K562 (cell line): ENCODE results near the gene TRMT2A. TPM values are rescaled to one million over a fixed set of nuclear protein-coding genes. Genes with fewer than 3 reads are reported as not detected.

Experiments
- AFF1 ChIP-seq, 2 experiments: fragments of 450-650 bp; IDR thresholded peaks; 2 replicates each; pipeline ENCODE4 v1.6.1; 2018; ENCODE audit warnings: mild to moderate bottlenecking in 2 of 2, low read depth in 1 of 2; ENCODE audit not compliant: partially characterized antibody in 2 of 2
- ARID3A ChIP-seq: IDR thresholded peaks from 2 replicates; pipeline ENCODE4 v1.6.1; 2012; ENCODE audit warnings: low read depth, low read length, improper control_type of control experiment, borderline replicate concordance
- BRCA1 ChIP-seq, 2 experiments: fragments of 450-650 bp in 1 of 2; sonication (generic) in 1 of 2; formaldehyde crosslinking in 1 of 2; IDR thresholded peaks; 2 replicates each; pipeline versions ENCODE4 v1.5.0 to v1.6.1; 2017 to 2020; ENCODE audit warnings: mild to moderate bottlenecking in 1 of 2, missing genetic modification reagents in 1 of 2
- CGGBP1 ChIP-seq: fragments of 250-450 bp; sonication (Bioruptor Pico); IDR thresholded peaks from 2 replicates; pipeline ENCODE4 v1.9.0; 2021; ENCODE audit warnings: mild to moderate bottlenecking
- CHD4 ChIP-seq: fragments of 200-600 bp; sonication (generic); IDR thresholded peaks from 3 replicates; pipeline ENCODE4 v1.6.1; 2012; ENCODE audit warnings: low read depth, mild to moderate bottlenecking, mixed read lengths, low read length, inconsistent platforms; ENCODE audit not compliant: insufficient read depth, insufficient replicate concordance, poor library complexity, severe bottlenecking
- PCBP2 ChIP-seq: fragments of 200-400 bp; formaldehyde crosslinking; IDR thresholded peaks from 2 replicates; pipeline ENCODE4 v1.6.1; 2018; ENCODE audit warnings: low read length, low read depth, mild to moderate bottlenecking, moderate library complexity; ENCODE audit not compliant: poor library complexity, severe bottlenecking
- POLR2H ChIP-seq: IDR thresholded peaks from 2 replicates; pipeline ENCODE4 v1.6.1; 2016; ENCODE audit warnings: missing genetic modification characterization, low read depth, mild to moderate bottlenecking, control low read depth, missing compliant biosample characterization, moderate library complexity
- PURB ChIP-seq: sonication (generic); formaldehyde crosslinking; IDR thresholded peaks from 2 replicates; pipeline ENCODE4 v1.9.0; 2021; ENCODE audit warnings: low read depth, mild to moderate bottlenecking, missing genetic modification reagents
- RFX5 ChIP-seq: IDR thresholded peaks from 2 replicates; pipeline ENCODE4 v1.6.1; 2011; ENCODE audit warnings: low read depth, mild to moderate bottlenecking, improper control_type of control experiment, low read length
- RFX7 ChIP-seq: fragments of 250-450 bp; sonication (Bioruptor Pico); IDR thresholded peaks from 2 replicates; pipeline ENCODE4 v1.5.1; 2021; ENCODE audit warnings: mild to moderate bottlenecking
- SIN3B ChIP-seq: fragments of 450-650 bp; IDR thresholded peaks from 2 replicates; pipeline ENCODE4 v1.6.1; 2017; ENCODE audit warnings: low read depth, mild to moderate bottlenecking, moderate library complexity
- SMARCE1 ChIP-seq: fragments of 450-650 bp; IDR thresholded peaks from 2 replicates; pipeline ENCODE4 v1.7.1; 2016; ENCODE audit warnings: mild to moderate bottlenecking
- ZNF224 ChIP-seq: sonication (generic); formaldehyde crosslinking; IDR thresholded peaks from 2 replicates; pipeline ENCODE4 v1.8.0; 2022; ENCODE audit warnings: mild to moderate bottlenecking, missing genetic modification reagents
- ZNF3 ChIP-seq: fragments of 250-450 bp; sonication (Bioruptor Pico); IDR thresholded peaks from 2 replicates; pipeline ENCODE4 v1.5.0; 2021; ENCODE audit warnings: mild to moderate bottlenecking, moderate library complexity
- polyA plus RNA-seq, 8 experiments: library from polyadenylated mRNA; depleted of rRNA in 4 of 8; stranded (reverse) in 5 of 8; unstranded in 3 of 8; fragments of >200 nt; fragmentation: Nextera tagmentation in 2 of 8; fragmentation: Illumina TruSeq in 1 of 8; extraction: Ambion mirVana in 2 of 8; extraction: Trizol in 1 of 8; gene quantifications; 2 replicates each; pipeline versions ENCODE4 v1.2.1 to v1.2.3, GENCODE V29; 2011 to 2014; ENCODE audit warnings: inconsistent platforms in 1 of 8, missing spikeins in 1 of 8
- total RNA-seq, 7 experiments: library from RNA; depleted of rRNA in 6 of 7; stranded (reverse); fragments of >200 nt in 6 of 7; fragmentation: Illumina TruSeq in 2 of 7; extraction: Trizol in 2 of 7; gene quantifications; 2 replicates each; pipeline versions ENCODE4 v1.2.1 to v1.2.3, GENCODE V29; 2011 to 2021; ENCODE audit warnings: low replicate concordance in 1 of 7
- TF ChIP-seq, protein P1 (sequence below): fragments of 200-400 bp; formaldehyde crosslinking; IDR thresholded peaks from 2 replicates; pipeline ENCODE4 v1.6.1; 2017; ENCODE audit warnings: mild to moderate bottlenecking, low read depth, low read length, moderate library complexity
- TF ChIP-seq, protein P2 (sequence below): fragments of 450-650 bp; formaldehyde crosslinking; IDR thresholded peaks from 2 replicates; pipeline ENCODE4 v1.4.0; 2020; ENCODE audit warnings: mild to moderate bottlenecking

The TRMT2A gene
- total and polyA plus RNA-seq, 9 of the 15 experiments (the other 6 are each of a cell fraction or from before 2014, with no cell fraction given) = 1.6 to 265 (median 140) TPM

GRCh38 chr22:20080776-20081654, 36.0 kb downstream of the TRMT2A start (continued):
- TF ChIP-seq ARID3A = no peak; the same call in 1 of the 2 replicates
- no peak for TF ChIP-seq AFF1 (IDR thresholded peaks at IDR 0.05; ENCODE audit: low read depth in 1 of 2, partially characterized antibody in 2 of 2)
- TF ChIP-seq RFX5 = no peak
- peak; percentile 71 for TF ChIP-seq CHD4
- TF ChIP-seq CGGBP1 (CRISPR knock-in tag) = 0 out of 2 replicates have a peak, but pooled peaks have one; percentile 82
- no peak for TF ChIP-seq SMARCE1
- TF ChIP-seq, protein P1, sequence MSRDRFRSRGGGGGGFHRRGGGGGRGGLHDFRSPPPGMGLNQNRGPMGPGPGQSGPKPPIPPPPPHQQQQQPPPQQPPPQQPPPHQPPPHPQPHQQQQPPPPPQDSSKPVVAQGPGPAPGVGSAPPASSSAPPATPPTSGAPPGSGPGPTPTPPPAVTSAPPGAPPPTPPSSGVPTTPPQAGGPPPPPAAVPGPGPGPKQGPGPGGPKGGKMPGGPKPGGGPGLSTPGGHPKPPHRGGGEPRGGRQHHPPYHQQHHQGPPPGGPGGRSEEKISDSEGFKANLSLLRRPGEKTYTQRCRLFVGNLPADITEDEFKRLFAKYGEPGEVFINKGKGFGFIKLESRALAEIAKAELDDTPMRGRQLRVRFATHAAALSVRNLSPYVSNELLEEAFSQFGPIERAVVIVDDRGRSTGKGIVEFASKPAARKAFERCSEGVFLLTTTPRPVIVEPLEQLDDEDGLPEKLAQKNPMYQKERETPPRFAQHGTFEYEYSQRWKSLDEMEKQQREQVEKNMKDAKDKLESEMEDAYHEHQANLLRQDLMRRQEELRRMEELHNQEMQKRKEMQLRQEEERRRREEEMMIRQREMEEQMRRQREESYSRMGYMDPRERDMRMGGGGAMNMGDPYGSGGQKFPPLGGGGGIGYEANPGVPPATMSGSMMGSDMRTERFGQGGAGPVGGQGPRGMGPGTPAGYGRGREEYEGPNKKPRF = no peak
- no peak for TF ChIP-seq PURB
- no peak for TF ChIP-seq ZNF3 (CRISPR knock-in tag)
- TF ChIP-seq ZNF224 = no peak
- TF ChIP-seq POLR2H (tag) = no peak
- no peak for TF ChIP-seq PCBP2
- no peak for TF ChIP-seq SIN3B
- TF ChIP-seq, protein P2, sequence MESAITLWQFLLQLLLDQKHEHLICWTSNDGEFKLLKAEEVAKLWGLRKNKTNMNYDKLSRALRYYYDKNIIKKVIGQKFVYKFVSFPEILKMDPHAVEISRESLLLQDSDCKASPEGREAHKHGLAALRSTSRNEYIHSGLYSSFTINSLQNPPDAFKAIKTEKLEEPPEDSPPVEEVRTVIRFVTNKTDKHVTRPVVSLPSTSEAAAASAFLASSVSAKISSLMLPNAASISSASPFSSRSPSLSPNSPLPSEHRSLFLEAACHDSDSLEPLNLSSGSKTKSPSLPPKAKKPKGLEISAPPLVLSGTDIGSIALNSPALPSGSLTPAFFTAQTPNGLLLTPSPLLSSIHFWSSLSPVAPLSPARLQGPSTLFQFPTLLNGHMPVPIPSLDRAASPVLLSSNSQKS (CRISPR knock-in tag) = peak; percentile 70; the same call in 1 of the 2 replicates
- TF ChIP-seq BRCA1 (IDR thresholded peaks at IDR 0.05) = no peak
- no peak for TF ChIP-seq BRCA1 (CRISPR knock-in tag; IDR thresholded peaks at IDR 0.05)
- peak; percentile 10; the same call in 1 of the 2 replicates for TF ChIP-seq RFX7 (CRISPR knock-in tag)
